Measurements from ENCODE around the gene VASH1. TPM values are rescaled to one million over a fixed set of nuclear protein-coding genes. Genes with fewer than 3 reads are reported as not detected.

The VASH1 gene
- total and polyA plus RNA-seq, 2 of the 13 experiments (the other 11 are each of a cell fraction or from before 2014, with no cell fraction given), result 0.11 to 0.24 TPM

DNA sequence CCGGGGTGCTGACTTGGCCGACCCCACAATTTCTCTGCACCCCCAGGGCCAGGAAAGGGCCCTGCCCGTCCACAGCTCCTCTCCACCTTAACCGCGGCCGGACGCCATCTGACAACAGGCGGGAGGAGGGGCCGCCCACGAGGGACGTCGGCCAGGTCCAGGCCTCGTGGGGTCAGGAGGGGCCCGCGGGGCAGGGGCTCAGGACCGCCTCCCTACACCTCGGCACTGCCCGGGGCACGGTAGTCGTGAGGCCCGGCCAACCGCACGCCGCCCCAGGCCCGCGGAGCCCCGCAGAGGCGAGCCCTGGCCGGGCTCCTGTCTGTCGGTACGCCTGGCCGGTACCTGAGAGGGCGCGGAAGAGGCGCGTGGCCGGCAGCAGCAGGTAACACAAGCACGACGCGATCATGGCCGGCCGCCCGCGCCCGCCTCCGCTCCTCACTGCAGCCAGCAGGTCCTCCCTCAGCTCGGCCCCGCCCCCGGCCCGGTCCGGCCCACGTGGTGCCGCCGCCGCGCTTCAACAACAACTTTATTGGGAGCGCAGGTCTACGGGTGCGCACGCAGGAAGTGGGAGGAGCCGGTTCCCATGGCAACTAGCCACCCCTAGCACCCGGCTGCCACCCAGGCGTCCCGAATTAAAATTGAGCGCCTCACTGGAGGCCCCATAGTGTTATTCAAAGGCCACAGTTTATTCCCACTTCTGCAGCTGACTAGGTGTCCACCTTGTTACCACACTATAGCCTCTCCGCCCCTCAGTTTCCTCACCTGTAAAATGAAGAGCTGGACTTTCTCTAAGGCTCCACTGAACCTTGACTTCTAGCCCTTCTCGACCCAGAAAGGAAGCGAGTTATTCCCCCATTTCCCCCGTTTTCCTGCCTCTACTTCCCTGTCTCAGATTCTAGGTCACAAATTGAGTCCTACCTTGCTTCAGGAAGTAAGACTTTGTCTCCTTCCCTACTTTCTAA is 51.4 kb downstream of the VASH1 start, which contains the start of gene ANGEL1 (continued):
- TF ChIP-seq, protein P1, sequence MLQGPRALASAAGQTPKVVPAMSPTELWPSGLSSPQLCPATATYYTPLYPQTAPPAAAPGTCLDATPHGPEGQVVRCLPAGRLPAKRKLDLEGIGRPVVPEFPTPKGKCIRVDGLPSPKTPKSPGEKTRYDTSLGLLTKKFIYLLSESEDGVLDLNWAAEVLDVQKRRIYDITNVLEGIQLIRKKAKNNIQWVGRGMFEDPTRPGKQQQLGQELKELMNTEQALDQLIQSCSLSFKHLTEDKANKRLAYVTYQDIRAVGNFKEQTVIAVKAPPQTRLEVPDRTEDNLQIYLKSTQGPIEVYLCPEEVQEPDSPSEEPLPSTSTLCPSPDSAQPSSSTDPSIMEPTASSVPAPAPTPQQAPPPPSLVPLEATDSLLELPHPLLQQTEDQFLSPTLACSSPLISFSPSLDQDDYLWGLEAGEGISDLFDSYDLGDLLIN (CRISPR knock-in tag; IDR thresholded peaks at IDR 0.05; ENCODE audit: borderline replicate concordance), result no peak
- TF ChIP-seq, protein P2, sequence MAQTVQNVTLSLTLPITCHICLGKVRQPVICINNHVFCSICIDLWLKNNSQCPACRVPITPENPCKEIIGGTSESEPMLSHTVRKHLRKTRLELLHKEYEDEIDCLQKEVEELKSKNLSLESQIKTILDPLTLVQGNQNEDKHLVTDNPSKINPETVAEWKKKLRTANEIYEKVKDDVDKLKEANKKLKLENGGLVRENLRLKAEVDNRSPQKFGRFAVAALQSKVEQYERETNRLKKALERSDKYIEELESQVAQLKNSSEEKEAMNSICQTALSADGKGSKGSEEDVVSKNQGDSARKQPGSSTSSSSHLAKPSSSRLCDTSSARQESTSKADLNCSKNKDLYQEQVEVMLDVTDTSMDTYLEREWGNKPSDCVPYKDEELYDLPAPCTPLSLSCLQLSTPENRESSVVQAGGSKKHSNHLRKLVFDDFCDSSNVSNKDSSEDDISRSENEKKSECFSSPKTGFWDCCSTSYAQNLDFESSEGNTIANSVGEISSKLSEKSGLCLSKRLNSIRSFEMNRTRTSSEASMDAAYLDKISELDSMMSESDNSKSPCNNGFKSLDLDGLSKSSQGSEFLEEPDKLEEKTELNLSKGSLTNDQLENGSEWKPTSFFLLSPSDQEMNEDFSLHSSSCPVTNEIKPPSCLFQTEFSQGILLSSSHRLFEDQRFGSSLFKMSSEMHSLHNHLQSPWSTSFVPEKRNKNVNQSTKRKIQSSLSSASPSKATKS (CRISPR knock-in tag; IDR thresholded peaks at IDR 0.05), result no peak
- TF ChIP-seq, protein P3, sequence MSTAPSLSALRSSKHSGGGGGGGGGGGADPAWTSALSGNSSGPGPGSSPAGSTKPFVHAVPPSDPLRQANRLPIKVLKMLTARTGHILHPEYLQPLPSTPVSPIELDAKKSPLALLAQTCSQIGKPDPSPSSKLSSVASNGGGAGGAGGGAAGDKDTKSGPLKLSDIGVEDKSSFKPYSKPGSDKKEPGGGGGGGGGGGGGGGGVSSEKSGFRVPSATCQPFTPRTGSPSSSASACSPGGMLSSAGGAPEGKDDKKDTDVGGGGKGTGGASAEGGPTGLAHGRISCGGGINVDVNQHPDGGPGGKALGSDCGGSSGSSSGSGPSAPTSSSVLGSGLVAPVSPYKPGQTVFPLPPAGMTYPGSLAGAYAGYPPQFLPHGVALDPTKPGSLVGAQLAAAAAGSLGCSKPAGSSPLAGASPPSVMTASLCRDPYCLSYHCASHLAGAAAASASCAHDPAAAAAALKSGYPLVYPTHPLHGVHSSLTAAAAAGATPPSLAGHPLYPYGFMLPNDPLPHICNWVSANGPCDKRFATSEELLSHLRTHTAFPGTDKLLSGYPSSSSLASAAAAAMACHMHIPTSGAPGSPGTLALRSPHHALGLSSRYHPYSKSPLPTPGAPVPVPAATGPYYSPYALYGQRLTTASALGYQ (CRISPR knock-in tag; IDR thresholded peaks at IDR 0.05), result peak; percentile 64; the same call in 1 of the 2 replicates
- TF ChIP-seq HDAC1 (CRISPR knock-in tag; IDR thresholded peaks at IDR 0.05), result peak; percentile 87
- TF ChIP-seq, protein P4, sequence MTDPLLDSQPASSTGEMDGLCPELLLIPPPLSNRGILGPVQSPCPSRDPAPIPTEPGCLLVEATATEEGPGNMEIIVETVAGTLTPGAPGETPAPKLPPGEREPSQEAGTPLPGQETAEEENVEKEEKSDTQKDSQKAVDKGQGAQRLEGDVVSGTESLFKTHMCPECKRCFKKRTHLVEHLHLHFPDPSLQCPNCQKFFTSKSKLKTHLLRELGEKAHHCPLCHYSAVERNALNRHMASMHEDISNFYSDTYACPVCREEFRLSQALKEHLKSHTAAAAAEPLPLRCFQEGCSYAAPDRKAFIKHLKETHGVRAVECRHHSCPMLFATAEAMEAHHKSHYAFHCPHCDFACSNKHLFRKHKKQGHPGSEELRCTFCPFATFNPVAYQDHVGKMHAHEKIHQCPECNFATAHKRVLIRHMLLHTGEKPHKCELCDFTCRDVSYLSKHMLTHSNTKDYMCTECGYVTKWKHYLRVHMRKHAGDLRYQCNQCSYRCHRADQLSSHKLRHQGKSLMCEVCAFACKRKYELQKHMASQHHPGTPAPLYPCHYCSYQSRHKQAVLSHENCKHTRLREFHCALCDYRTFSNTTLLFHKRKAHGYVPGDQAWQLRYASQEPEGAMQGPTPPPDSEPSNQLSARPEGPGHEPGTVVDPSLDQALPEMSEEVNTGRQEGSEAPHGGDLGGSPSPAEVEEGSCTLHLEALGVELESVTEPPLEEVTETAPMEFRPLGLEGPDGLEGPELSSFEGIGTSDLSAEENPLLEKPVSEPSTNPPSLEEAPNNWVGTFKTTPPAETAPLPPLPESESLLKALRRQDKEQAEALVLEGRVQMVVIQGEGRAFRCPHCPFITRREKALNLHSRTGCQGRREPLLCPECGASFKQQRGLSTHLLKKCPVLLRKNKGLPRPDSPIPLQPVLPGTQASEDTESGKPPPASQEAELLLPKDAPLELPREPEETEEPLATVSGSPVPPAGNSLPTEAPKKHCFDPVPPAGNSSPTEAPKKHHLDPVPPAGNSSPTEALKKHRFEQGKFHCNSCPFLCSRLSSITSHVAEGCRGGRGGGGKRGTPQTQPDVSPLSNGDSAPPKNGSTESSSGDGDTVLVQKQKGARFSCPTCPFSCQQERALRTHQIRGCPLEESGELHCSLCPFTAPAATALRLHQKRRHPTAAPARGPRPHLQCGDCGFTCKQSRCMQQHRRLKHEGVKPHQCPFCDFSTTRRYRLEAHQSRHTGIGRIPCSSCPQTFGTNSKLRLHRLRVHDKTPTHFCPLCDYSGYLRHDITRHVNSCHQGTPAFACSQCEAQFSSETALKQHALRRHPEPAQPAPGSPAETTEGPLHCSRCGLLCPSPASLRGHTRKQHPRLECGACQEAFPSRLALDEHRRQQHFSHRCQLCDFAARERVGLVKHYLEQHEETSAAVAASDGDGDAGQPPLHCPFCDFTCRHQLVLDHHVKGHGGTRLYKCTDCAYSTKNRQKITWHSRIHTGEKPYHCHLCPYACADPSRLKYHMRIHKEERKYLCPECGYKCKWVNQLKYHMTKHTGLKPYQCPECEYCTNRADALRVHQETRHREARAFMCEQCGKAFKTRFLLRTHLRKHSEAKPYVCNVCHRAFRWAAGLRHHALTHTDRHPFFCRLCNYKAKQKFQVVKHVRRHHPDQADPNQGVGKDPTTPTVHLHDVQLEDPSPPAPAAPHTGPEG (CRISPR knock-in tag; IDR thresholded peaks at IDR 0.05), result no peak; the same call in none of the 2 replicates
- peak; percentile 82; the same call in 1 of the 2 replicates for TF ChIP-seq PHF21A (CRISPR knock-in tag; IDR thresholded peaks at IDR 0.05)
- TF ChIP-seq ZSCAN22 (CRISPR knock-in tag; IDR thresholded peaks at IDR 0.05), result peak; percentile 34; the same call in 1 of the 2 replicates
- TF ChIP-seq ZFP62 (CRISPR knock-in tag; IDR thresholded peaks at IDR 0.05), result no peak
- TF ChIP-seq, protein P5, sequence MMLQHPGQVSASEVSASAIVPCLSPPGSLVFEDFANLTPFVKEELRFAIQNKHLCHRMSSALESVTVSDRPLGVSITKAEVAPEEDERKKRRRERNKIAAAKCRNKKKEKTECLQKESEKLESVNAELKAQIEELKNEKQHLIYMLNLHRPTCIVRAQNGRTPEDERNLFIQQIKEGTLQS (CRISPR knock-in tag; IDR thresholded peaks at IDR 0.05), result 0 out of 2 replicates have a peak, but pooled peaks have one; percentile 40
- TF ChIP-seq TBX2 (CRISPR knock-in tag; IDR thresholded peaks at IDR 0.05; ENCODE audit: borderline replicate concordance), result peak; percentile 86
- TF ChIP-seq XBP1 (CRISPR knock-in tag; IDR thresholded peaks at IDR 0.05), result no peak
- TF ChIP-seq, protein P6, sequence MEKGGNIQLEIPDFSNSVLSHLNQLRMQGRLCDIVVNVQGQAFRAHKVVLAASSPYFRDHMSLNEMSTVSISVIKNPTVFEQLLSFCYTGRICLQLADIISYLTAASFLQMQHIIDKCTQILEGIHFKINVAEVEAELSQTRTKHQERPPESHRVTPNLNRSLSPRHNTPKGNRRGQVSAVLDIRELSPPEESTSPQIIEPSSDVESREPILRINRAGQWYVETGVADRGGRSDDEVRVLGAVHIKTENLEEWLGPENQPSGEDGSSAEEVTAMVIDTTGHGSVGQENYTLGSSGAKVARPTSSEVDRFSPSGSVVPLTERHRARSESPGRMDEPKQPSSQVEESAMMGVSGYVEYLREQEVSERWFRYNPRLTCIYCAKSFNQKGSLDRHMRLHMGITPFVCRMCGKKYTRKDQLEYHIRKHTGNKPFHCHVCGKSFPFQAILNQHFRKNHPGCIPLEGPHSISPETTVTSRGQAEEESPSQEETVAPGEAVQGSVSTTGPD (CRISPR knock-in tag; IDR thresholded peaks at IDR 0.05), result no peak
- 0 out of 2 replicates have a peak, but pooled peaks have one; percentile 61 for TF ChIP-seq DNMT1 (CRISPR knock-in tag; IDR thresholded peaks at IDR 0.05)
- no peak for TF ChIP-seq ZNF569 (CRISPR knock-in tag; IDR thresholded peaks at IDR 0.05; ENCODE audit: borderline replicate concordance)
